ENCODE results near the gene CCDC85C.

DNA sequence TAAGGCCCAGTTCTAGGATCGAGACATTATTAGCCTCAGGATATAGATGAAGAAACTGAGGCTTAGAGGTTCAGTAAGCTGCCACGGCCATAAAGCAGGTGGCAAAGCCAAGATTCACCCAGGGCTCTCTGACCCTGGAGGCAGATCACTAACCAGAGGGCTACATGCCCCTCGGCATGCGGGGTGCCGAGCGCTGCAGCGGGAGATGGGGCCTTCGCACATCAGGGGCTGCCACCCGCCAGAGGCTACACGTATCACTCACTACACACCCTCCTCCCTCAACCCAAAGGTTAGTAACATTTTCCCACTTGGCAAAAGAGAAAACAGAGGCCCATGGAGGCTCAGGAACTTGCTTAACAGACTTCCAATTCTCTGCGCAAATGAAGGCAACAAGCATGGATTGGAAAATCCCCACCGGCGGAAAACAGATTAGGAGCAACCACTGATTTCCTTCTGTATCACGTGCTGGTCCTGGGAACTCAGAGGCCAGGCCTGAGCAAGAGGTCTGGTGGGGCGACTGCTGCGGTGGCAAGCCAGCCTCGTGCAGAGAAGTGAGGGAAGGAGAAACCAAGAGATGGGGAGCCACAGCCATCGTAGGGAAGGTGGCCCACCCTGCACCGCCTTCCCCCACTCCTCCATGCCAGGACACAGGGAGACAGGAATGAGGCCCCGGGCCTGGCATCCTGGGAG is 6.0 kb downstream of the CCDC85C start:
- TF ChIP-seq, protein P1, sequence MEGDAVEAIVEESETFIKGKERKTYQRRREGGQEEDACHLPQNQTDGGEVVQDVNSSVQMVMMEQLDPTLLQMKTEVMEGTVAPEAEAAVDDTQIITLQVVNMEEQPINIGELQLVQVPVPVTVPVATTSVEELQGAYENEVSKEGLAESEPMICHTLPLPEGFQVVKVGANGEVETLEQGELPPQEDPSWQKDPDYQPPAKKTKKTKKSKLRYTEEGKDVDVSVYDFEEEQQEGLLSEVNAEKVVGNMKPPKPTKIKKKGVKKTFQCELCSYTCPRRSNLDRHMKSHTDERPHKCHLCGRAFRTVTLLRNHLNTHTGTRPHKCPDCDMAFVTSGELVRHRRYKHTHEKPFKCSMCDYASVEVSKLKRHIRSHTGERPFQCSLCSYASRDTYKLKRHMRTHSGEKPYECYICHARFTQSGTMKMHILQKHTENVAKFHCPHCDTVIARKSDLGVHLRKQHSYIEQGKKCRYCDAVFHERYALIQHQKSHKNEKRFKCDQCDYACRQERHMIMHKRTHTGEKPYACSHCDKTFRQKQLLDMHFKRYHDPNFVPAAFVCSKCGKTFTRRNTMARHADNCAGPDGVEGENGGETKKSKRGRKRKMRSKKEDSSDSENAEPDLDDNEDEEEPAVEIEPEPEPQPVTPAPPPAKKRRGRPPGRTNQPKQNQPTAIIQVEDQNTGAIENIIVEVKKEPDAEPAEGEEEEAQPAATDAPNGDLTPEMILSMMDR (IDR thresholded peaks at IDR 0.05), result no peak
- TF ChIP-seq, protein P2, sequence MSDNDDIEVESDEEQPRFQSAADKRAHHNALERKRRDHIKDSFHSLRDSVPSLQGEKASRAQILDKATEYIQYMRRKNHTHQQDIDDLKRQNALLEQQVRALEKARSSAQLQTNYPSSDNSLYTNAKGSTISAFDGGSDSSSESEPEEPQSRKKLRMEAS (CRISPR knock-in tag; IDR thresholded peaks at IDR 0.05), result no peak
- TF ChIP-seq, protein P3, sequence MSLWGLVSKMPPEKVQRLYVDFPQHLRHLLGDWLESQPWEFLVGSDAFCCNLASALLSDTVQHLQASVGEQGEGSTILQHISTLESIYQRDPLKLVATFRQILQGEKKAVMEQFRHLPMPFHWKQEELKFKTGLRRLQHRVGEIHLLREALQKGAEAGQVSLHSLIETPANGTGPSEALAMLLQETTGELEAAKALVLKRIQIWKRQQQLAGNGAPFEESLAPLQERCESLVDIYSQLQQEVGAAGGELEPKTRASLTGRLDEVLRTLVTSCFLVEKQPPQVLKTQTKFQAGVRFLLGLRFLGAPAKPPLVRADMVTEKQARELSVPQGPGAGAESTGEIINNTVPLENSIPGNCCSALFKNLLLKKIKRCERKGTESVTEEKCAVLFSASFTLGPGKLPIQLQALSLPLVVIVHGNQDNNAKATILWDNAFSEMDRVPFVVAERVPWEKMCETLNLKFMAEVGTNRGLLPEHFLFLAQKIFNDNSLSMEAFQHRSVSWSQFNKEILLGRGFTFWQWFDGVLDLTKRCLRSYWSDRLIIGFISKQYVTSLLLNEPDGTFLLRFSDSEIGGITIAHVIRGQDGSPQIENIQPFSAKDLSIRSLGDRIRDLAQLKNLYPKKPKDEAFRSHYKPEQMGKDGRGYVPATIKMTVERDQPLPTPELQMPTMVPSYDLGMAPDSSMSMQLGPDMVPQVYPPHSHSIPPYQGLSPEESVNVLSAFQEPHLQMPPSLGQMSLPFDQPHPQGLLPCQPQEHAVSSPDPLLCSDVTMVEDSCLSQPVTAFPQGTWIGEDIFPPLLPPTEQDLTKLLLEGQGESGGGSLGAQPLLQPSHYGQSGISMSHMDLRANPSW (CRISPR knock-in tag; conservative IDR thresholded peaks at IDR 0.05; ENCODE audit: low read depth), result no peak
- TF ChIP-seq, protein P4, sequence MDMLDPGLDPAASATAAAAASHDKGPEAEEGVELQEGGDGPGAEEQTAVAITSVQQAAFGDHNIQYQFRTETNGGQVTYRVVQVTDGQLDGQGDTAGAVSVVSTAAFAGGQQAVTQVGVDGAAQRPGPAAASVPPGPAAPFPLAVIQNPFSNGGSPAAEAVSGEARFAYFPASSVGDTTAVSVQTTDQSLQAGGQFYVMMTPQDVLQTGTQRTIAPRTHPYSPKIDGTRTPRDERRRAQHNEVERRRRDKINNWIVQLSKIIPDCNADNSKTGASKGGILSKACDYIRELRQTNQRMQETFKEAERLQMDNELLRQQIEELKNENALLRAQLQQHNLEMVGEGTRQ (CRISPR knock-in tag; IDR thresholded peaks at IDR 0.05), result no peak
